Muscle of leg (tissue), 11 donors: ENCODE data around the gene WWC2. TPM values are rescaled to one million over a fixed set of nuclear protein-coding genes. Genes with fewer than 3 reads are reported as not detected.

Experiments used
- DNase-seq: peaks from one replicate; pipeline ENCODE4 v3.0.0; 2013
- H3K27ac ChIP-seq: one replicate; pipeline ENCODE4 v1.5.1; 2013; ENCODE audit warnings: mild to moderate bottlenecking, low read length, control low read depth
- H3K27me3 ChIP-seq: one replicate; pipeline ENCODE4 v1.6.1; 2013; ENCODE audit warnings: low read length; ENCODE audit not compliant: control insufficient read depth, insufficient read depth
- H3K36me3 ChIP-seq: one replicate; pipeline ENCODE4 v1.6.1; 2013; ENCODE audit warnings: low read length; ENCODE audit not compliant: control insufficient read depth, insufficient read depth
- H3K4me1 ChIP-seq: one replicate; pipeline ENCODE4 v1.6.1; 2013; ENCODE audit warnings: low read length; ENCODE audit not compliant: control insufficient read depth, insufficient read depth
- H3K4me3 ChIP-seq: one replicate; pipeline ENCODE4 v1.5.1; 2013; ENCODE audit warnings: low read length, control low read depth
- H3K9me3 ChIP-seq: replicated peaks from 2 replicates; pipeline ENCODE4 v1.6.1; 2013; ENCODE audit warnings: low read depth, low read length; ENCODE audit not compliant: control insufficient read depth
- WGBS: methylation state at CpG from one replicate; pipeline ENCODE4 v1.1.5; 2013; ENCODE audit warnings: missing lambda C conversion rate; ENCODE audit not compliant: insufficient coverage; 5-methylcytosine and 5-hydroxymethylcytosine counted together
- polyA plus RNA-seq, 8 donors: library from polyadenylated mRNA; unstranded; fragments of 120-200 nt; gene quantifications; one replicate each; pipeline versions ENCODE4 v1.2.1 to v1.2.3, GENCODE V29; 2013; ENCODE audit warnings: inconsistent platforms in 1 of 8, low replicate concordance in 1 of 8; ENCODE audit not compliant: insufficient read length in 8 of 8, insufficient read depth in 1 of 8
- total RNA-seq: library from RNA; stranded (reverse); fragments of 120-200 nt; gene quantifications from one replicate; pipeline ENCODE4 v1.2.4, GENCODE V29; 2013

Gene WWC2
- total and polyA plus RNA-seq, 9 donors = 12.9 to 25.4 (median 18.9) TPM

DNA sequence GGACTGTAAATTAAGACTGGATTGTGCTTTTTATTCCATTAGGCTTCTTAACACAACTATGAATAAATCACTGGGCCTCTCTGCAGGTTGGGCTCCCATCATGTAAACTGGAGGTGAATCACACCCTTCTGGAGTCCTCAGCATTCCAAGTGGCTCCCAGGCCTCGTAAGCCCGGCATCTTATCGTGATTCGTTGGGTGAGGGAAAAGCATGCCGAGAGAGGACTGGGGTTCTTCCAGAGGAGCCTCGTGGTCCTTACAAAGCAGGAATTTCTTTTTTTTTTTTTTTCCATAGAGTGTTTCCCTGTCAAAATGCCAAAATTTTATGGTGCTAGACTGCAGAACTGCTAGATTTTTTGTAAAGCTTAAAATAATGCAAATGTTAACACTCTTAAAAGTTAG, 201.0 kb downstream of the WWC2 start:
- no CpG with 5 or more reads among the region's 6 CpGs for WGBS
- Histone ChIP-seq H3K9me3 (no peaks in the 10 kb centered on the region), H3K4me3 (no peak overlapping the region), H3K36me3 (peaks cover 19% of the 10 kb centered on the region), H3K27me3 (no peaks in the 10 kb centered on the region), H3K27ac (no peak overlapping the region), H3K4me1 (no peaks in the 10 kb centered on the region)
- DNase-seq = peak; percentile 63

DNA sequence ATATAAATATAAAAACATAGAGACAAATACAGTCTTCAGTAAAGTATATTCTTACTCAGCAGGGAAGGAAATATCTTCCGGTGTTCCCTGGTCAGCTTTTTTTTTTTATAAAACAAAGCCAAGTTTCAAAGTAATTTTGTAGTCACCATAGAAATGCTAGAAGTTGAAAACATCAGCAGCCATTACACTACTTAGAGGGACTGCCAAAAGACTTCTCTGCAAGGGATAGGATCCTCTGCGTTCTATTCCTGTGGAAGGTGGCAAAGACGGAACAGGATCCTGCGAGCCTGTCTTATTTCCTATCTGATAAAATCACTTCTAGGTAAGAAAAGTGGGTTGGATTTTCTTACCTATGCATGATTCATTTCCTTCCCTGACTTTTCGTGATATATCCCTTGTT, 201.6 kb downstream of the WWC2 start:
- no peaks in the 10 kb centered on the region for H3K9me3 ChIP-seq
- H3K4me1 ChIP-seq = no peaks in the 10 kb centered on the region
- no peak overlapping the region for H3K27ac ChIP-seq
- peak; percentile 82 for DNase-seq
- no peaks in the 10 kb centered on the region for H3K27me3 ChIP-seq
- peaks cover 14% of the 10 kb centered on the region for H3K36me3 ChIP-seq
- no peak overlapping the region for H3K4me3 ChIP-seq
- WGBS = no CpG with 5 or more reads among the region's 5 CpGs

DNA sequence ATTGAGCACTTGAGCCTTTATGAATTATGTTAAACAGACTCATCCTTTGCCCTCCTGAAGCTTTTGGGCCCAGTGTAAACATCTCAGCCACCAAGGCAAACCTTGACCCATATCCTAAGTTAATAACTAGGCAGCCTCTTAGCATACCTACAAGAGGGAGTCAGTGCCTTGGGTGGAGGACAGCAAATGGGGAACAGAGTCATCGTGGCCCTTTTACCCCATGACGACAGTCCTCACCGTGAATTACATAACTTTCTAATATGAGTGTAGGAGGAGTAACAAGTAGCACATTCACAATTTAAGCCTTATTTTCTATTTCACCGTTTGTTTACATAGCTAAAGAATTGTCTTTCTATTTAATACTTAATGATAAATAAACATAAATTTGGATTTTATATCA, 204.2 kb downstream of the WWC2 start:
- Histone ChIP-seq H3K27ac (no peak overlapping the region), H3K9me3 (no peaks in the 10 kb centered on the region)

DNA sequence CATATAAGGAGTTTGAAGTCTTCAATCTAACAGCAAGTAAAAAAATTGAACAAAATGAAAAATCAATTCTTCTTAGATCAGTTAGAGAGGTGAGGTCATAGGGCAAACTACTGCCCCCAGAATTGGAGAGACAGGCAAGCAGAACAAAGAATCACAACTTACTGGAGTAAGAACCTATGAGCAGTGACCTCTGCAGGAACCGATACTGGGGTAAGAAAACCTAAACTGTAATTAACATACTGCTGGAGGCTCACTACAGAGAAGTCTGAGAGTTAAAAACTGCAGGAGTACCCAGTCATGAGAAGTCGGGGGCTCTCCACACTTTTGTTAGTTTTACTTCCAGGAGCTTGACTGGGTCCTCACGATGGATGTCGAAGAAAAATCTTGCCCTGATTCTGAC, 205.0 kb downstream of the WWC2 start:
- Histone ChIP-seq H3K4me1 (no peaks in the 10 kb centered on the region), H3K9me3 (no peaks in the 10 kb centered on the region), H3K4me3 (no peak overlapping the region), H3K36me3 (peaks cover 3% of the 10 kb centered on the region), H3K27ac (no peak overlapping the region), H3K27me3 (no peaks in the 10 kb centered on the region)
- DNase-seq = no peak
- WGBS = 100% methylated on average over 1 of the region's 4 CpGs

More for the DNA sequence above, 204.2 kb downstream of the WWC2 start:
- Histone ChIP-seq H3K4me3 (no peak overlapping the region), H3K36me3 (peaks cover 3% of the 10 kb centered on the region), H3K4me1 (no peaks in the 10 kb centered on the region), H3K27me3 (no peaks in the 10 kb centered on the region)
- DNase-seq = no peak
- WGBS = no CpG with 5 or more reads among the region's 4 CpGs

GRCh38 chr4:183304538-183304937, 205.5 kb downstream of the WWC2 start:
- DNase-seq = no peak
- no peak overlapping the region for H3K27ac ChIP-seq
- peaks cover 3% of the 10 kb centered on the region for H3K36me3 ChIP-seq
- no CpG with 5 or more reads among the region's 2 CpGs for WGBS
- H3K4me3 ChIP-seq = no peak overlapping the region
- no peaks in the 10 kb centered on the region for H3K27me3 ChIP-seq
- H3K9me3 ChIP-seq = no peaks in the 10 kb centered on the region
- no peaks in the 10 kb centered on the region for H3K4me1 ChIP-seq

DNA sequence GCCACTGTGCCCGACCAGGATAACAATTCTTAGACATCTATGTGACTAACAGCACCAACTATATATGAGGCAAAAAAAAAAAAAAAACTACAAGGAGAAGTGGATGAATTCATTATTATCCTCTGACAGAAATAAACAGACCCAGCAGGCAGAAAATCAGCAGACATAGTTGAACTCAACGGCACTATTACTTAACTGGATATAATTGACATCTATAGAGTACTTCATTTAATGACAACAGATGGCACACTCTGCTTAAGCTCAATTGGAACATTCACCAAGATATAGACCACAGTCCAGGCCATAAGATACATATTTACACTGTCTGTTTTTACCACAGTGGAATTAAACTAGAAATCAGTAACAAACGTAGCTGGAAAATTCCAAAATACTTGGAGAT, 207.8 kb downstream of the WWC2 start:
- Histone ChIP-seq H3K4me1 (no peaks in the 10 kb centered on the region), H3K27me3 (no peaks in the 10 kb centered on the region), H3K27ac (no peak overlapping the region), H3K9me3 (no peaks in the 10 kb centered on the region), H3K36me3 (peaks cover 6% of the 10 kb centered on the region), H3K4me3 (no peak overlapping the region)
- no CpG with 5 or more reads among the region's 3 CpGs for WGBS
- DNase-seq = no peak

GRCh38 chr4:183312841-183313240, 213.8 kb downstream of the WWC2 start:
- Histone ChIP-seq H3K36me3 (peaks cover 38% of the 10 kb centered on the region), H3K27ac (no peak overlapping the region), H3K9me3 (no peaks in the 10 kb centered on the region), H3K27me3 (no peaks in the 10 kb centered on the region), H3K4me1 (no peaks in the 10 kb centered on the region), H3K4me3 (no peak overlapping the region)
- DNase-seq = no peak
- WGBS = 84% methylated on average over 5 of the region's 5 CpGs

- Histone ChIP-seq H3K27ac (no peak overlapping the region), H3K4me1 (no peaks in the 10 kb centered on the region), H3K4me3 (no peak overlapping the region), H3K27me3 (no peaks in the 10 kb centered on the region), H3K36me3 (peaks cover 38% of the 10 kb centered on the region), H3K9me3 (no peaks in the 10 kb centered on the region)
- no peak for DNase-seq
- 94% methylated on average over 11 of the region's 15 CpGs for WGBS
Observed at GRCh38 chr4:183314336-183314735, 215.3 kb downstream of the WWC2 start.

- 95% methylated on average over 2 of the region's 9 CpGs for WGBS
- Histone ChIP-seq H3K36me3 (peaks cover 36% of the 10 kb centered on the region), H3K27ac (no peak overlapping the region), H3K4me1 (no peaks in the 10 kb centered on the region), H3K9me3 (no peaks in the 10 kb centered on the region), H3K4me3 (no peak overlapping the region), H3K27me3 (no peaks in the 10 kb centered on the region)
- no peak for DNase-seq
Observed at GRCh38 chr4:183314806-183315205, 215.7 kb downstream of the WWC2 start.

GRCh38 chr4:183318656-183319055, 219.6 kb downstream of the WWC2 start:
- H3K27ac ChIP-seq = no peak overlapping the region
- peaks cover 21% of the 10 kb centered on the region for H3K36me3 ChIP-seq
- H3K4me3 ChIP-seq = no peak overlapping the region
- 90% methylated on average over 8 of the region's 10 CpGs for WGBS
- no peaks in the 10 kb centered on the region for H3K9me3 ChIP-seq
- H3K27me3 ChIP-seq = no peaks in the 10 kb centered on the region
- no peak for DNase-seq
- no peaks in the 10 kb centered on the region for H3K4me1 ChIP-seq
